ENCODE results near the gene VWA3A. TPM values are rescaled to one million over a fixed set of nuclear protein-coding genes. Genes with fewer than 3 reads are reported as not detected.

Gene VWA3A
- total RNA-seq, 3 donors from 2014 or later = 0.29 to 2.3 TPM; not detected in 1

- intact Hi-C loops (cut with DNase I; ENCODE audit: low total_unique reads) = no loop called here
- no peak for TF ChIP-seq CTCF (IDR thresholded peaks at IDR 0.05)
- Histone ChIP-seq H3K4me3 (no peak overlapping the region), H3K27me3 (no peaks in the 10 kb centered on the region), H3K36me3 (no peaks in the 10 kb centered on the region), H3K27ac (no peak overlapping the region), H3K4me1 (no peaks in the 10 kb centered on the region), H3K9me3 (no peaks in the 10 kb centered on the region)
- no peak for DNase-seq (ENCODE audit: low spot score in 2 of 2)
Observed at GRCh38 chr16:22089910-22090309, 2.4 kb upstream of the VWA3A start.

- Histone ChIP-seq H3K27me3 (no peaks in the 10 kb centered on the region), H3K9me3 (no peaks in the 10 kb centered on the region), H3K4me3 (no peak overlapping the region), H3K4me1 (no peaks in the 10 kb centered on the region), H3K27ac (peak overlapping the region in 1 of 2 donors; percentile 14), H3K36me3 (no peaks in the 10 kb centered on the region)
- intact Hi-C loops (cut with DNase I; ENCODE audit: low total_unique reads) = no loop called here
- no peak for DNase-seq (ENCODE audit: low spot score in 2 of 2)
- TF ChIP-seq POLR2AphosphoS5 (IDR thresholded peaks at IDR 0.05) (no peak), POLR2A (IDR thresholded peaks at IDR 0.05) (no peak), CTCF (IDR thresholded peaks at IDR 0.05) (no peak)
Observed at GRCh38 chr16:22091721-22092120, 620 bp upstream of the VWA3A start.

- TF ChIP-seq CTCF (IDR thresholded peaks at IDR 0.05) (no peak), POLR2AphosphoS5 (IDR thresholded peaks at IDR 0.05) (no peak), POLR2A (IDR thresholded peaks at IDR 0.05) (no peak)
- no peak for DNase-seq (ENCODE audit: low spot score in 2 of 2)
- H3K4me3 ChIP-seq = no peak overlapping the region
- H3K9me3 ChIP-seq = no peaks in the 10 kb centered on the region
- no peaks in the 10 kb centered on the region for H3K36me3 ChIP-seq
- no peak overlapping the region for H3K27ac ChIP-seq
- H3K27me3 ChIP-seq = no peaks in the 10 kb centered on the region
- H3K4me1 ChIP-seq = no peaks in the 10 kb centered on the region
- intact Hi-C loops (cut with DNase I; ENCODE audit: low total_unique reads) = no loop called here
Observed at GRCh38 chr16:22093331-22093730, 990 bp downstream of the VWA3A start.

- no peaks in the 10 kb centered on the region for H3K9me3 ChIP-seq
- intact Hi-C loops (cut with DNase I; ENCODE audit: low total_unique reads) = no loop called here
- no peak for DNase-seq (ENCODE audit: low spot score in 2 of 2)
- no peak overlapping the region for H3K27ac ChIP-seq
- no peaks in the 10 kb centered on the region for H3K4me1 ChIP-seq
- no peak overlapping the region for H3K4me3 ChIP-seq
- no peaks in the 10 kb centered on the region for H3K27me3 ChIP-seq
- TF ChIP-seq CTCF (IDR thresholded peaks at IDR 0.05) (no peak), POLR2A (IDR thresholded peaks at IDR 0.05) (no peak), POLR2AphosphoS5 (IDR thresholded peaks at IDR 0.05) (no peak)
- no peaks in the 10 kb centered on the region for H3K36me3 ChIP-seq
Observed at GRCh38 chr16:22093996-22094395, 1.7 kb downstream of the VWA3A start.

- no peak overlapping the region for H3K4me3 ChIP-seq
- H3K27me3 ChIP-seq = no peaks in the 10 kb centered on the region
- H3K9me3 ChIP-seq = no peaks in the 10 kb centered on the region
- TF ChIP-seq CTCF (IDR thresholded peaks at IDR 0.05) (peak in 2 of 3 donors; percentile 34 to 35), POLR2AphosphoS5 (IDR thresholded peaks at IDR 0.05) (no peak), POLR2A (IDR thresholded peaks at IDR 0.05) (no peak)
- no peaks in the 10 kb centered on the region for H3K4me1 ChIP-seq
- H3K27ac ChIP-seq = no peak overlapping the region
- DNase-seq (ENCODE audit: low spot score in 2 of 2) = no peak
- intact Hi-C loops (cut with DNase I; ENCODE audit: low total_unique reads) = no loop called here
- H3K36me3 ChIP-seq = no peaks in the 10 kb centered on the region
Observed at GRCh38 chr16:22098405-22099255, 6.3 kb downstream of the VWA3A start.

Data from breast epithelium (tissue), 4 donors.